RKO (cell line): ENCODE results near the gene KY.

Experiments
- DNase-seq: peaks from one replicate; pipeline ENCODE4 v3.0.0-alpha.2; 2016; ENCODE audit warnings: low spot score

KY gene

DNA sequence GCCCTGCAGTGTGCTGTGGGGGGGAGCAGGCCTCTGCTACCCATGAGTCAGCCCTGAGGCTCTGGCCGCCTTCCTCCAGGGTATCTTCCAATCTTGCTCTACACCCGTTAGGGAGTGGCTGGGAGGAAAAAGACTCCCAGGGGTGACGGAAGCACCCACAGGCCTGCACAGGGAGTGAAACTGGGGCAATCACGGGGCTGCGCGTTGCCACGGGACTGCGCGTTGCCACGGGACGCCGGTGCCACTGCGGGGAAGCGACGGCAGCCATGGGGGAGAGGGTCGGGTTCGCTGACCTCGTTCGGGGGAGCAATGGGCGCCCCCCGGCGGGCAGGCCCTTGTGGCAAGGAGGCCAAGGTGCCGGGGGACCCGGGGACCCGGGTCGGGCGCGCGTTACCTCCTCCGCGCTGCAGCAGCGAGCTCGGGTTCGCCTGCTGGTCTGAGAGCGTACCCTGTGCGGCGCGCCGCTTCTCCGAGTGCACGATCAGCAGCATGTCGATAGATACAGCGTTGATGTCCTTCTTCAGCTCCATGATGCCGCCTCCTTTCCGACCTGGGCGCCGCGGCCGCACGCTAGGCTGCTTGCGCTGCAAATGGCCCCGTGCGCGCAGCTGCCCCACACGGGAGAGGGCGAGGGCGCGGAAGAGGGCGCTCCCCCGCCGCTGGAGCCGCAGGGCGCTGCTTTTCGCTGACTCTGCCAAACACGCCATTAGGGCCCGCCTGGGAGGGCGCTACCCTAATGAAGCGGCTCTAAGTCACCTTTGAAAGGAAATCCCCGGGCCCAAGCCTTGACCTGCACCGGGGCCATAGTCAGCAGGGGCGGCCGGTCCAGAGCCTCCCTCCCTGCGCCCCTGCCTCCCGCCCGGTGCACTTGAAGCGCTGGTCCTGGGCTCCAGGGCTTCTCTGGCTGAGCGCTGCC, at the start of gene KY:
Gene KY, minus strand, starts transcription at position 592 of the 916 bp plus-strand sequence. Its CDS starts 62 bp downstream, at position 530.
- DNase-seq, result no peak

DNA sequence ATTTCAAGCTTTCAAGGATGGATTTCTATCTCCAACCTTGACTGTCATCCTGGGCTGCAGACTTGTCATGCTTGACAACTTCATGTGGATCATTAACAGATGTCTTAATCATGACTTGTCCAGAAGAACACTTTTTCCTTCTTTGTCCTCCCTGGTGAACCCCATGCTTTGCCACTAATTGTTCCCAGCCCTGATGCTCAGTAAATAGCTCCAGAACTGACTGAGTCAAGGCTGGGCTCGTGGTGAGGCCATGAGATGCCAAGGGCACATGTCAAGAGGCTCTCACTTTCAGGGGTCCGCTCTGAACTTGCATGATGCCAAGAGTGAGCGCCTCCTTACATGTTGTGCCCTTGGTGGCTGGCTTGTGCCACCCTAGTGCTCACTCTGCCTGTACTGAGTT, 48.9 kb upstream of the KY start:
- no peak for DNase-seq

DNA sequence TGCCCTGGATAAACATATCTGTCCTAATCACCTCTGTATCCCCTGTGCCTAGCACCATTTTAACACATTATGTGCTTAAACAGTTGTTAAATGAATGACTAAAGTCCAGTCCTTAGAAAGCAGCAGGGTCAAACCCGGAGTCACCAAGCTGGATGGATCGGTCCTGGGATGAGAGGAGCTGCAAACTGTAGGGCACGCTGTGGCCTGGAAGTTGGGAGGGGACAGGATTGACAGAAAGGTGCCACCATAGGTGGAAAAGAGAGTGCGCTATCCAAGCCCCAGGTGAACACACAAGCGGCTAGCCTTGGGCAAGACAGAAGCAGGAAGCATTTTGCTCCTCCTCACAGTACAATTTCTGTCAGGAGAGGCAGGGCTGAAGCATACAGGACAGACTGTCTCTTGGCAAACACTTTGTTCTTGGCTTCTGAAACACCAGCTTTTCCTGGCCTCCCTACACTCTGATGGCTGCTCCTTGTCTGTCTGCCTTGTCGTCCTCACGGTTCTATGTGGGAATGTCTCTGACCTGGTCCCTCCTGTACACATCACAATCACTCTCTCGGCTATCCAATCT, 48.4 kb upstream of the KY start:
- no peak for DNase-seq

DNA sequence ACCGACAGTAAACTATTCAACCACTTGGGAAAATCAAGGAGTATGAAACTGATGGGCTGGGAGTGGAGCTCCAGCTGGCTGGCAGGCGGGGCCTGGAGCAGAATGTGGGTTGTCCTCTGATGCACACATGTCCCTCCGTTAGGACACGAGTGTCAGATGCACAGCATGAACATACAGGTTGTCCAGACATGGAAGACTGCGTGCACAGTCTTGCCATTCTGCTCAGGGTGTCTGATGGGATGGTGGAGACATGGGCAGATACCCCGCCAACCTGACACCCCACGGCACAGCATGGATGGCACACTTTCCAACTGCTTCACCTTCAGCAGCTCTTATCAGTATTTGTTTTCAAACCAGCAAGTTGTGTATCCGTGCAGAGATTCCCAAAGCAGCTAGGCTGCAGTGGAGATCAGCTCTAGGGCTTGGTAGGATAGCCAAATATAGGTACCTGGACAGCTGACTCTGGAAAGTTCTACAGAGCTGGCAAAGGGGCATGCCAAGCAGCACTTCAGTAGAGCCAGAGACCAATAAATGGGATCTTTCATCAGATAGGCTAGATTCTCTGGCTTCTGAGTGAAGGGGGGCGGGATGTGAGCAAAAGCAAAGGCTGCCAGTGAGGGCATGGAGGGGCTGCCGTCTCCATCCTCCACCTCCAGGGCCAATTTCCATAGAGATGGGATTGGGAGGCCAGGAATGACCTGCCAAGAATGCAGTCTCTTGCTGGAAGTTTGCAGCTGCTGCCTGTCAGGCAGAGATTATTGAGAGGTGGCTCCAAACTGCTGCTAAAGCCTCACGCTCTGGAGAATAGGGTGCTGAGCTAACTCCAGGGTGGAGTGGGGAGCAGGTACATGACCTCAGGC, 47.2 kb upstream of the KY start:
- DNase-seq, result no peak

GRCh38 chr3:134696155-134696554, 45.3 kb upstream of the KY start:
- DNase-seq, result no peak

- DNase-seq, result no peak
Measured at GRCh38 chr3:134694946-134695543, 44.2 kb upstream of the KY start.

DNA sequence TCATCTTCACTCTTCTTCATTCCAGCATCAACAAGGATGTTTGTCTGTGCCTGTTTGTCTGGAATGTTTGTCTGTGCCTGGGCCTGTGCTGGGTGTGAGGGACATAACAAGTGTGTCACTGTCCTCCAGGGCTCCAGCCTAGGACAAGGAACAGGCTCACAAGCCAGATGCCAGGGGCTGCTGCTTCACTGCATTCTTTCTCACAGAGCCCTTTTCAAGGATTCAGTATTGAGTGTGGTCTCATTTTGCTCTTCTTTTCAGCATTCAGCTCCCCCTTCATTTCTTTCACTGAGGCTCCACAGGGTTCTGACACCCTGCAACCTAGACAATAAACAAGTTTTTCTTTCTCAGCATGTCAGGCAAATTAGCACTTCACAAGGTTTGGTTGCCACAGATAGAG, 43.6 kb upstream of the KY start:
- no peak for DNase-seq

GRCh38 chr3:134693804-134694203, 43.0 kb upstream of the KY start:
- no peak for DNase-seq

DNA sequence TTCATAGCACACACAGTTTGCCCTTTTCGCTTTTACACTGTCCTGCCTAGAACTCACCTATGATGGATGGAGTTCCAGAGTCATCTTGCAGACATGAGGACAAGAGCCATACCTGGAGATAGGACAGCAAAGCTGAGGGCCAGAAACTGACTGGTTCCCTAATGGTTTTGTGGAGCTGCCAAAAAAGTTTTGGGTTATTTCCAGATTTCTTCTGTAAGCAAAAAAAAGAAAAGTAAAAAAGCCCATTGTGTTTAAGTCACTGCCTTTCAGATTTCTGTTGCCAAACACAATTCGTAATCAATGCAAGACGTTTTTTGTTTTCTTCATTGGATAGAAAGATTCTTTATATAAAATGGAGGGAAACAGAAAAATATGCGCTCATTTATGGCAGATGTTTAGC, 42.4 kb upstream of the KY start:
- no peak for DNase-seq

DNA sequence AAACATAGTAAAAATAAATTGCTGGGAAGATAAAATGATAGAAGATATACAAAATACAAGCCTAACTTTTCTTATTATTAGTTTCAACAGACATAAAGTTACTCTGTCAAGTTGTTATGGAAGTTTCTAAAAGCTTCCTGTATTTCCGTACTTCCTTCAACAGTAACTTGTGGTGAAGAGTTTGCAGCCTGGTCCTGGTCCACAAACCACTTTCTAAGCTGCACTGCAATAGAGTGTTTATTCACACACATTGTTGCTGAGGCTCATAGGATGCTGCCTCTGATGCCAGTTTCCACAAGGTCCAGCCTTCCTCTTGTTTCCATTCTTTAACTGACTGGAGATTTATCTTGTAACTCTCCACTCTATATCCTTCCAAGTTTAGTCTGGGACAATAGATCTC, 39.4 kb upstream of the KY start:
- no peak for DNase-seq

GRCh38 chr3:134687642-134688041, 36.8 kb upstream of the KY start:
- DNase-seq, result no peak

DNA sequence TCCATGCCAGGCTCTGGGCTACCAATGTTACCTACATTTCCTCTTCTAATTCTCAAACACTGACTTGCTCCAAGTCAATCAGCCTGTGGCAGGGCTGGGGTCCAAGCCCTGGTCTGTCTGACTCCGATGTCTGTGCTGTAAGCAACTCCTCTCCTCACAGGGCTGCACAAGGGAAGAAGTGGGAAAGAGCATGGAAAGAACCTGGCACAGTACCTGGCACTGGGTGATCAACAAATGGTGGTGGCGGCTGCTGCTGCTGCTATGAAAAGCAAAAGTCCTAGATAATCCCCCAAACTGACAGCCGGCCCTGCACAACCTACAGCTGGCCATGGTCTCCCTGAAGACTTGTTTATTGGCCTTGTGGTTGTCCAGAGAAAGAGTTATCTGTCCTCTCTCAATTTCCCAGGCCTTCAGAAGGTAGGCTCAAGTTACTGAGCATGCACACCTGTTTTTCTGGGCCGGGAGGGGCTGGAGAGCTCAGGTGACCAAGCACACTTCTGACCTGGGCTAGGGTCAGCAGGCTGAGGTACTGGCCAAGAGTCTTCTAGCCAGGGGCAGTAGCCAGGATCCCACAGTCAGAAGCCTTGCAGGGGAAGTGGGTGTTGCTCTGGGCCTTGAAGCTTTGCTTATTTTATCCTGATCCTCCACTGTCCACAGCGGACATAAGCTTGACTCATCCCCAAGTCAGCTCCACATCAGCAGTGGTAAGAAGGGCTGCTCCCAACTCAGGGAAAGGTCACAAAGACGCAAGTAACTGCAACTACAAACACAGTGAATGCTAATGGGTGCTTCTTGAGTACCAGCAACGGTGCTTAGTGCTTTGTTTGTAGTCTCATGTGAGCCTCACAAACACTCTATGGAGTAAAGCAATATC, 35.3 kb upstream of the KY start:
- no peak for DNase-seq

DNA sequence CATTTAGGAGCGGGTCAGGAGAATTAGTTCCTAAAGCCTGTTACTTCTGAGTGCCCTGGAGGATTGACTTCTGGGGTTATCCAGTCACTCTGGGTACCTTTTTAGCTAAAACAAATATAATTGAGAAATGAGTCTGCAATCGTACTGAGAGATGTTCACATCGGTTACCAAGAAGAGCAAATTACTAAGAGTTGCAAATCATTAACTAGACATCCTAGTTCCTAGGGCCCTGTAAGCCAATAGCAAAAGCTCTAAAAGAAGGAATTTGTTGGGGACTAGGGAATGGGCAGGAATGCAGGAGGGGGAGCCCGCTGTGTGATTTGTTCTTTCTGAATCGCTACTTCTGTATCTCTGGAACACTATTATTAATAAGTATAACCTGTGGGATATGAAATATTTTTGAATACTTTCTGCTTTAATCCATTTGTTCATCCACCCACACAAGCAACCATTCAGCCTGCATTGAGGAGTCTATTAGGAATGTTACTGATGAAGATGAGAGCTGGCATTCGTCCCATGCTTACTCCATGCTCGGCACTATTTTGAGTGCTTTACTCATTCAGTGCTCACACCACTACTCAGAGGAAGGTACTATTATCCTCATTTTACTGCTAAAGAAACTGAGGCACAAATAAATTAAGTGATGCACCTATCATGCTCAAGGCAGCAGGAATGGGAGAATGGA, 31.5 kb upstream of the KY start:
- no peak for DNase-seq

GRCh38 chr3:134681522-134681900, 30.7 kb upstream of the KY start:
- DNase-seq, result no peak

GRCh38 chr3:134680796-134681521, 30.1 kb upstream of the KY start:
- no peak for DNase-seq

DNA sequence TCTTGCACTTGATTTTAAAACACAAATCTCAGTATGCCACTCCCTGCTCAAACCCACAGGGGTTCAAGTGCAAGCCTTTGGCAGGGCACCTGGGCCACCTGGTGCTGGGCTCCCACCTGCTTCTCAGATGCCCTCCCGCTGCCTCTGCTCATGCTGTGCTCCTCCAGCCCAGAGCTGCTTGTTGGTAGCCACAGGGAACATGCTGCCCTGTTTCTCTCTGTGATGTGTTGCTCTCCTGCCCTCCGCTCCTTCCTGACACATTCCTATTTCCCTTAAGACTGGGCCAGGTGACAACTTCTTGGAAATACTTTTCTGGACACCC, 27.1 kb upstream of the KY start:
- DNase-seq, result no peak

DNA sequence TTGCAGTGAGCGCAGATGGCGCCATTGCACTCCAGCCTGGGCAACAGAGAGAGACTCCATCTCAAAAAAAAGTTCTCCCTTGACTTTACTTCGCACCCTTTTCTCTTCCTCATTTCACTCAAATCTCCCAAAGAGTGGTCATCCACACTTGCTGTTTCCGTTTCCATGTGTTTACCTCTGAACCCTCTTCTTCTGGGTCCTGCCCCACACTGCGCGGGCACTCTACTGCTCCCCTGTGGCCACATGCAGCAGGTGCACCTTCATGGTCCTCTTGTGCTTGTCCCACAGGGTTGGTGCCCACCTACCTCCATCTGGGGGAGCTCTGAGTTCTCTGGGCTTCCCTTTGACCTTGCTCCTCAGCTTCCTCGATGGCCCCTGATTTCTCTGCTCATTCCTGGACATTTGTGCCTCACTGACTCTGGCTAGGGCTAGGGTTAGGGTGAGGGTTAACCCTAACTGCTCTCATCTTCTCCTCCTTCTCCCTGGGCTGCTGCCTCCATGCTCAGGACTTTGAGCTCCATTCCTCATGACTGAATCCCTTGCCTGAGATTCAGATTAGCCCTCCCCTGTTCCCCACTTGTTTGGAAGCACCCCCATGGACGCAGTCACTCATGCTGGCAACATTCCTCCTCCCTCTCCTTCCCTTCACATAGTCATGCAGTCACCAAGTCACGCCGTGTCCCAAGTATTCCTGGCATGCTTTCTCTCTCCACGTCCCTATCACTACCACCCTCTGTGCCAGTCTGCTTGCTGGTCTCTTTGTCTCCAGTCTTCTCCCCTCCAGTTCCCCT, 26.6 kb upstream of the KY start:
- DNase-seq, result no peak

DNA sequence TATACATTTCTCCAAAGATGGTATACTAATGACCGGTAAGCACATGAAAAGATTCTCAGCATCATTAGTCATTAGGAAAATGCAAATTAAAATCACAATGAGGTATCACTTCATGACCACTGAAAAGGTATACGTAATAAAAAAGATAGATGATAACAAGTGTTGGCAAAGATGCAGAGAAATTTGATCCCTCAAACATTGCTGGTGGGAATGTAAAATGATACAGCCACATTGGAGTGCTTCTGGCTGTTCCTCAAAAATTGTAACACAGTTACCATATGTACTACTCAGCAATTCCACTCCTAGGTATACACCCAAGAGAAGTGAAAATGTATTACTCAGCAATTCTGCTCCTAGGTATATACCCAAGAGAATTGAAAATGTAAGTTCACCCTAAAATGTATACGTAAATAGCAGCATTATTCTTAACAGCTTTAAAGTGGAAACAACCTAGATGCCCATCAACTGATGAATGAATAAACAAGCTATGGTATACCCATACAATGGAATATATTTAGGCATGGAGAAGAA, 25.0 kb upstream of the KY start:
- DNase-seq, result no peak

DNA sequence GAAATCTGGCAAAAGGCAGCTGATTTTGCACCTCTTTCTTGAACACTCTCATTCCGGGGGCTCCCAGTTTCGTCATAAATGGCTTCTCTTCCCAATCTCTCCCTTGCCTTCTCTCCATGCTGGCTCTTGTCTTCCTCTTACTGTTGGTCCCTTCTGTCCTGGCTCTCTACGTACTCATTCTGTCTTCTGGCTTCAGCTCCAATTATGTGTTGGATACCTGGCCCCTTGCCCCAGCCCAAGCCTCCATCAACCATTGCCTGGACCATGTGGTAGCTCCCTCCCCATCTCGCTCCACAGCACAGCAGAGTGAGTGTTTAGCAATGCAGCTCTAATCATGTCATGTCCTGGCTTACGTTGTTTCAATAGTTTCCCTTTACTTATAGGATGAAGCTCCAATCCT, 21.7 kb upstream of the KY start:
- no peak for DNase-seq
